ENCODE results near the gene CREB5.

DNA sequence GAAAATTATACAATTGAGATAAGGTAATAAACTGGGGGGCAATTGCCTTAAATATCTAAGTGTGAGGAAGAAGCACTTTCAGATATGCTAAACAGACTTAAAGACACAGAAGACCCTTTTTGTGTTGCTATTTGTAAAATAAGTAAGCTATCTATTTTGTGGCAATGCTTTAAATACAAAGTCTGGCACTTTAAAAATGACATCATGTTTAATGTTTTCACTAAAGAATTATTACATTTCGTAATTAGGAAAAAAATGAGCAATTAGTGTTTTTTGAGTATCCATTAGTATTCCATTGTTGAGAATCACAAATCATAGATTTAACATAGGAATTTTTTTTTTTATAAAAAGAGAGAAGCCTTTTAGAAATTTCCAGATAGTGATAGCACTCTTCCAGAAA lies 2.1 kb downstream of the CREB5 start:
- TF ChIP-seq POLR2AphosphoS5 (IDR thresholded peaks at IDR 0.05; ENCODE audit: low read depth, low read length) = no peak
- no peak for TF ChIP-seq SIN3A (IDR thresholded peaks at IDR 0.05; ENCODE audit: borderline replicate concordance, insufficient read depth, low read length)
- no peak for TF ChIP-seq TAF1 (IDR thresholded peaks at IDR 0.05; ENCODE audit: borderline replicate concordance, insufficient read depth, low read length)
